Measurements from ENCODE around the gene SLC12A7.
"Not testable (repeated sequence)": the region's sequence is repeated elsewhere in the genome, so short reads cannot be mapped to it uniquely, and the experiment has no call there.

Gene SLC12A7

GRCh38 chr5:1064383-1065142 lies 47.3 kb downstream of the SLC12A7 start:
- FAIRE-seq (no peak), DNase-seq (ENCODE audit: low spot score) (no peak)

DNA sequence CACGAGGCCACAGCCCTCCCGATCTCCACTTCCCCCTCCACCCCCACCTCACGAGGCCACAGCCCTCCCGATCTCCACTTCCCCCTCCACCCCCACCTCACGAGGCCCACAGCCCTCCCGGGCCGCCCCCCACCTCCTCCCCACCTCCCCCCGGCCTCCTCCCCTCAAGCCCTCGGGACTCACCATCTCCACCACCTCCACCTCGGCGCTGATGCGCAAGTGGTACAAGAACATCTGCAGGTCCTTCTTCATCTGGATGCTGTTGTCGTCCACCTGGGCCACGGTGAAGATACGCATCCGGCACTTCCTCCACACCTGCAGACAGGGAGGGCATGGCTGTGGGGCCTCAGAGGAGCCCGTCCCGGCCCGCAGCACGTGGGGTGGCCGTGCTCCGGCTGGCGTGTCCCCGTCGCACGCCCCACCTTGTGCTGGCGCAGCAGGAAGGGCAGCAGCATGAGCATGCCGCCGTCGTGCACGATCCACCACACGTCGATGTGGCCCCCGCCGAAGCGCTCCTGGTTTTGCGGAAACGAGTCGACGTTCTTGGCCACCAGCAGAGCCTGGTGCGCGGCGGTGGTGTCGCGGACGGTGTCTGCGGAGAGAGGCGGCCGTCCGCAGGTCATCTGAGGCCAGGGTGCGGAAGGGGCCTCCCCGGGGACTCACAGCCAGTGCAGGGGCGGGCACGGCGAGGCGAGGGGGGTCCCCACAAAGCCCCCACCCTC lies 48.0 kb downstream of the SLC12A7 start:
- DNase-seq (ENCODE audit: low spot score) (no peak), FAIRE-seq (no peak)

DNA sequence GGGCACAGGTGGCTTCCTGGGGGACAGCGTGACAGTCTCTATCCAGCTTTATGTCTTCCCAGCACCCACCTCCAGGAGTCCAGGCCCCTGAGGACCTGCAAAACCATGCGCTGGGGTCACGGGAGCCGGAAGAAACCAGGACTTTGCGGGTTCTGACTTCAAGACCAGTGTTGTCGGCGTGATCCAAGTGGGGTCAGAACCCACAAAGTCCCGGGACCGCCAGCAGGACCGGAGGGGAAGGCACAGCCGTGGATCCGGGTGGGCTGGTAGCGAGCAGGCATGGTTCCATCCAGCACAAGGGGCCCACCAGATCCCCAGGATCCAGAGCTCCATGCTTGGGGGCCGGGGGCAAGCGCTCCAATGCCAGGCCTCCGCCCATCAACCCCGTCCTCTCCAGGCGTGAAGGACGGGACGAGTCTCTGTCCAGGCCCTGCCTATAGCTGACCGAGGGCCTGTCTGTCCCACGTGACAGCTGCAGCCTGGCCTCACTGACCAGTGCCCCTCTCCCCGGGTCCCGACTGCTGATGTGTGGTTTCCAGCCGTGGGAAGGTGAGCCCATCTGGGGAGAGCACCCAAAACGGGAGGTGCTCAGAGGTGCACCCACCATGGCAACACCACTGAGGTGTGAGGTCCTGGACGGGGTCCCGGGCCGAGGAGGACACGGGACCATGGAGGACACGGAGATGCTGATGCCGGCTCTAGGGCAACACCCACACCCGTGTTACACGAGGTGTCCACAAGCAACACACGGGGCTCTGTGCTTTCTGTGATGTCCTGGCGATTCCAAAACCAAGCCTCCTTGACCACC lies 48.9 kb downstream of the SLC12A7 start:
- DNase-seq (ENCODE audit: low spot score) (no peak), FAIRE-seq (no peak)

DNA sequence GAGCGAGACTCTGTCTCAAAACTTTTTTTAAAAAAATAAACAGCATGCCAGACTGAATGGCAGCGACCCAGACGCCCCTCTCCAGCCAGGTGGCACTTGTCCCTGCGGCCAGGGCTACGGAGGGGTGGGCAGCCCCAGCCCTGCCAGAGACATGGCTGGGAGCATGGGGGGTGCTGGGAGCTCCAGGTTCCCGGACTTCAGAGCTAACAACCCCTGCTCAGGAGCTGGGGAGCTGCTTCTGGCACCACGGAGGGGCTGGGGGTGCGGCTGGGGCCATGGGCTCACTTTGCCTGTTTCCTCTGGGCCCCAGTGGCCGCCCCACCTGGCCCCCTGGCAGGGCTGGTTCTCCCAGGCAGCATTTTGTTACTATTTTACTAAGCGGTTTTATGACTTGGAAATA lies 49.9 kb downstream of the SLC12A7 start:
- no peak for FAIRE-seq
- no peak for DNase-seq (ENCODE audit: low spot score)

GRCh38 chr5:1061292-1061691 lies 50.6 kb downstream of the SLC12A7 start:
- FAIRE-seq; DNase-seq (ENCODE audit: low spot score): not testable (repeated sequence)

GRCh38 chr5:1060535-1060981 lies 51.3 kb downstream of the SLC12A7 start:
- FAIRE-seq: no peak
- DNase-seq (ENCODE audit: low spot score): no peak

GRCh38 chr5:1059884-1060263 lies 52.0 kb downstream of the SLC12A7 start:
- DNase-seq (ENCODE audit: low spot score) (no peak), FAIRE-seq (no peak)

- FAIRE-seq (no peak), DNase-seq (ENCODE audit: low spot score) (no peak)
Observed at GRCh38 chr5:1058988-1059883, 52.6 kb downstream of the SLC12A7 start.

DNA sequence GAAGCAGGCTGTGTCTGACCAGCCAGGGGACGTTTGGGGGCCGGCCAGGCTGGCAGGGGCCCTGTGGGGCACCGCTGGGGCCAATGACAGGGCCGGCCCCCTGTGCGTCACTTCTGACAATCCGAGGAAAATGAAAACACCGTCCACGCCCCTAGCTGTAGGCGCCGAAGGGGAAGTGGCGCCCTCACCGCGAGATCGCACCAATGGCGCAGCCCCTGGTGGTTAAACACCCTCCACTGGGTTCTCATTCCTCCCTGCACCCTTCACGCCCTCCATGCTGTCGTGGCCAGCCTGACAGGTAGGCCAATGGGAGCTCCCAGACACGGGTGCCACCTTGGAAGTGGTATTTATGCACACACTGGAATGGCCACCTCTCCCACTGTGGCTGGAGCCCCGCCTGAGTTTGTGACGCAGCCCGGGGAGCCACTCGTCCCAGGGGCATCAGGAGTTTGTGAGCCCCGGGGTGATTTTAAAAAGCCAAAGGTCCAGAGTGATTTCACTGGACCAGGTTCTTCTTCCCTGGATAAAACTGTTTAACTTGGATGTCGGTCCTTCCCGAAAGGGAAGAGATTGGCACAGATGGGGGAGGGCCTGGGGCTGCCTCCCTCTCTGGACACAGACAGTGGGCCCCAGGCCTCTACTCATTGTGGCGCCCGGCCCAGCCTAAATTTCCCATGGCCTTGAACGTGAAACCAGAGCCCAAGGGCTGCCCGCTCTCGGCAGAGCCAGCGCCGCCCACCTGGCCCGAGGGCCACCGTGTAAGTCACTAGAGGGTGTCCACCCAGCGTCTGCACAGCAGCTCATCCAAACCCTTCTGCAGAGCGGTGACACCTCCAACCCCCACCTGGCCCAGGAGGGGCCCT lies 53.5 kb downstream of the SLC12A7 start:
- FAIRE-seq (no peak), DNase-seq (ENCODE audit: low spot score) (no peak)

GRCh38 chr5:1057485-1058082 lies 54.3 kb downstream of the SLC12A7 start:
- DNase-seq (ENCODE audit: low spot score) (no peak), FAIRE-seq (no peak)

GRCh38 chr5:1056611-1057484 lies 55.0 kb downstream of the SLC12A7 start:
- no peak for FAIRE-seq

DNA sequence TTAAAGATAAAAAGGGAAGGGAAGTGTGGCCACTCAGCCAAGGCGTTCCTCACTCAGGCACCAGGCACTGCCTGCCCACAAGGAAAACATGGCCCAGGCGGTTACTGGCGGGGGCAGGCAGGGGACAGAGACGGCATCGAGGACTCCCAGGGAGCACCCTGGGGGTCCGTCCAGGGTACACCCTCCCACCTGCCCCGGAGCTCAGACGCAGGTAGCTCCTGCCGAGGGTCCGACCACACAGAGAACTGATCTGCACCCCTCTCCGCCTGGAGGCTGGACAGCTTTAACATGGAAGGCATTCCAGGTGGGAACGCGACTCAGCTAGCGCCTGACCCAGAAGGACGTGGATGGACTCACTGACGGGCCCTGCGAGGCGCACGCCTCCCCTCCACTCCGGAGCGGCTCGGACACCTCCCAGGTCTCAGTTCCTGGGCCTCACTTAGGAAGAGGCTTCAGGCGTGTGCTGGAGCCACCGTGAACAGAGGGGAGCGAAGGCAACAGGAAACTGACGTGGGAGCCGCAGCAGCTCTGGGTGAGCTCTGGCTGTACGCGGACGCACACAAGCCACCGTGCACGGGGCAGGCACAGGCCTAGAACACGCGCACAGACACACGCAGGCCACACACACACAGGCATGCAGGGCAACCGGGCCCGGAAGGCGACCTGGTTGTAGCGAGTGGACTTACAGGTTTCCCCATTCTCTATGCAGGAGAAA lies 55.8 kb downstream of the SLC12A7 start:
- DNase-seq (ENCODE audit: low spot score) (no peak), FAIRE-seq (no peak)

More at GRCh38 chr5:1056611-1057484, 55.0 kb downstream of the SLC12A7 start:
- no peak for DNase-seq (ENCODE audit: low spot score)

DNA sequence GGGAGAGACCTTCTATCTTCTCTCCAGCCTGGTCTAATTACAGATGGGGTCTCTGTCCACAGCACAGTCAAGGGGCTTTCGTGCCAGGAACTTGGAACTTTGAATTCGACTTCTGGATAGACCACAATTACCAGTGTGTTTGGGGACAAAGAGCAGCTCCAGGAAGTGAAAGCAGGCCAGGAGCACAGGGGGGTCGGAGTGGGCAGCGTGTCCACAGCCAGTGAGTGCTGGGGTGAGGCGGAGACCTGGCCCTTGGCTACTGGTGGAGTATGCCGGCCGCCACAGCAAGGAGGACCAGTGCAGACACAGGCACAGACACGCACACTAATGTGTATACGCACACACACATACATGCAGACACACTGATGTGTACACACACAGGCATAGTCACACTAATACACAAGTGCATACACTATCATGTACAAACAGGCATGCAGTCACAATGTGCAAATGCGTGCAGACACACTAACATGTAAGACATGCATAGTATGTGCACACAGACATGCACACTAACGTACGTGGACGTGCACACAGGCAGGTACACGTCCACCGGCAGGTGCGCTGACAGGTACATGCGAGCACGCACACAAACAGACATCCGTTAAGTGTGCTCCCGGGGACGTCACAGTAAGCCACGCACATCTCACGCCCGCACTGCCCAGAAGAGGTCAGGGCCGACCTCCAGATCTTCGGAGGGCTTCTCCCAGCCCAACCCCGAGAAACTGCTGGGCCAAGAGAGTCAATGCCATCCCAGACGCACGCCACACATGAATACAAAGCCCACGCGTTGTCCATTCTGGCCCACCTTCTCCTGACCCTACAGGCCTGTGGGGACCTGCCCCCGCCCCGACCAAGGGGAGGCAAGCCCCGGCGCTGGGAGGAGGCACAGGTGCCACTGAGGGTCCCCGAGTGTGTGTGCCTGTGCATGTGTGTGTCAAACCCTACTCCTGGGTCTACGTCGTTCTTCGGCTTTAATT lies 56.8 kb downstream of the SLC12A7 start:
- no peak for DNase-seq (ENCODE audit: low spot score)
- no peak for FAIRE-seq

- no peak for DNase-seq (ENCODE audit: low spot score)
- no peak for FAIRE-seq
Observed at GRCh38 chr5:1054018-1054798, 57.7 kb downstream of the SLC12A7 start.

- DNase-seq (ENCODE audit: low spot score): no peak
- FAIRE-seq: no peak
Observed at GRCh38 chr5:1053391-1054017, 58.4 kb downstream of the SLC12A7 start.
